GM10266 (cell line): ENCODE data around the gene UGGT2.
"Not testable (repeated sequence)": the region's sequence is repeated elsewhere in the genome, so short reads cannot be mapped to it uniquely, and the experiment has no call there.

ENCODE experiments used
- DNase-seq: peaks from one replicate; pipeline ENCODE4 v3.0.0; 2012; ENCODE audit errors: extremely low spot score
- CTCF ChIP-seq: IDR thresholded peaks from 2 replicates; pipeline ENCODE4 v1.5.1; 2012; ENCODE audit warnings: mild to moderate bottlenecking, low read depth; ENCODE audit not compliant: control insufficient read depth, insufficient read depth; ENCODE audit errors: missing control alignments

UGGT2 gene

DNA sequence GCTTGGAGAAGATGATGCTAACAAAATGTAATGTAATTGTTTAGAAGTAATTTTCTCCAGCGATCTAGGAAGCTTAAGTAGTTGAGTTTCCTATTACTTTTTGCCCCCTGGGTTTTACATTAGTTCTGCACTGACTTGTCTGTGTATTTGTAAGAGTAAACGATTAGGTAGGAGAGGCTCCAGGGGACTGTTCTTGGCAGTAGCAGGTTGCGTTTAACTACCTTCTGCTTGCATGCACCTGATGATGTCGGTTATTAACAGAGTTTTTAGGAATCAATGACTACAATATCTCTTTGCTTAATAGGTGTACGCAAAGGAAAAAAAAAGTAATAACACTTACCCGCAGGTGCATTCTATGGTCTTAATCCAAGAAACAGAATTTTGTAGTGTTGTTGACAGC is 18.3 kb upstream of the UGGT2 start:
- no peak for TF ChIP-seq CTCF

DNA sequence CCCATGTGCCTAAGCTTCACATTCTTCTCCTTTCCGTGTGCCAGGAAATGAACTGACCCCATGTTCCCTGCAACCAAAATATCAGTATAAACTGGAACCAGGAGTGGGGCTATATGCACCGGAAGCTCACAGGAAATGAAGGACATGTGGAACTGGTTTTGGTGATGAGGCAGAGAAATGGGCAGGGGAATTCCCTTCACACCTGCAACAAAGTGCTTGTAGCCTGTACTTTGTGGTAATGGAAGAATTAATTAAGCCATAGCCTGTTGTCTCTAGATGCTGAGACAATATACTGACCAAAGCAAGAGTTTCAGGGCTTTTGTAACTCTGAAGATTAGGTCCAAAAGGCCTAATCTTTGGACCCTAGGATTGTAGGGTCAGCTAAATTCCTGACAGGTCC is 15.5 kb upstream of the UGGT2 start:
- no peak for TF ChIP-seq CTCF
- no peak for DNase-seq

More for the DNA sequence above, 18.3 kb upstream of the UGGT2 start:
- DNase-seq: no peak

DNA sequence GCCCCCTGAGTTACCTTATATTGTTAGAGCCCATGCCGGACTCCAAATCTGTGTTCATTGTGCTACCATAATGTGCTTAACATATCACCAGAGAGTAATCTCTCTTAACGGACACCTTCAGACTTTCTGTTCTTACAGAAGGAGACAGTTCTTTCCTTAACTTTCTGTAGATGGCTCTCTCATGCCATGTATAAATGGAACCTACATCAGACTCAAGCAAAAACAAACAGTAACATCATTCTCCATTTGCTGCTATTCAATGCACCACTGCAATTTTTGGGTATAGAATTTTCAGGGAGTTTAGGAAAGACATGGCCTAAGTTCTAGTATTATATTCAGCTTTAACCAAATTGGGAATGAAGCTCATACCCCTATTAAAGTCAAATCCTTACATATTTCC is 12.6 kb upstream of the UGGT2 start:
- DNase-seq: no peak
- no peak for TF ChIP-seq CTCF

- peak; percentile 60 for DNase-seq
- TF ChIP-seq CTCF: no peak
These were observed 572 bp downstream of the UGGT2 start for GRCh38 chr13:96052656-96053002.

DNA sequence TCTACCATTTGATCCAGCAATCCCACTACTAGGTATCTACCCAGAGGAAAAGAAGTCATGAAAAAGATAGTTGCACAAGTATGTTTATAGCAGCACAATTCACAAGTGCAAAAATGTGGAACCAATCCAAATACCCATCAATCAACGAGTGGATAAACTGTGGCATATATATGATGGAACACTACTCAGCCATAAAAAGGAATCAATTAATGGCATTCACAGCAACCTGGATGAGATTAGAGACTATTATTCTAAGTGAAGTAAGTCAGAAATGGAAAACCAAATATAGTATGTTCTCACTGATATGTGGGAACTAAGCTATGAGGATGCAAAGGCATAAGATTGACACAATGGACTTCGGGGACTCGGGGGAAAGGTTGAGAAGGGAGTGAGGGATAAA is 1.3 kb downstream of the UGGT2 start:
- not testable (repeated sequence) for DNase-seq

GRCh38 chr13:96051491-96051890 is 1.7 kb downstream of the UGGT2 start:
- DNase-seq: not testable (repeated sequence)

GRCh38 chr13:96050955-96051354 is 2.2 kb downstream of the UGGT2 start:
- DNase-seq: not testable (repeated sequence)

DNA sequence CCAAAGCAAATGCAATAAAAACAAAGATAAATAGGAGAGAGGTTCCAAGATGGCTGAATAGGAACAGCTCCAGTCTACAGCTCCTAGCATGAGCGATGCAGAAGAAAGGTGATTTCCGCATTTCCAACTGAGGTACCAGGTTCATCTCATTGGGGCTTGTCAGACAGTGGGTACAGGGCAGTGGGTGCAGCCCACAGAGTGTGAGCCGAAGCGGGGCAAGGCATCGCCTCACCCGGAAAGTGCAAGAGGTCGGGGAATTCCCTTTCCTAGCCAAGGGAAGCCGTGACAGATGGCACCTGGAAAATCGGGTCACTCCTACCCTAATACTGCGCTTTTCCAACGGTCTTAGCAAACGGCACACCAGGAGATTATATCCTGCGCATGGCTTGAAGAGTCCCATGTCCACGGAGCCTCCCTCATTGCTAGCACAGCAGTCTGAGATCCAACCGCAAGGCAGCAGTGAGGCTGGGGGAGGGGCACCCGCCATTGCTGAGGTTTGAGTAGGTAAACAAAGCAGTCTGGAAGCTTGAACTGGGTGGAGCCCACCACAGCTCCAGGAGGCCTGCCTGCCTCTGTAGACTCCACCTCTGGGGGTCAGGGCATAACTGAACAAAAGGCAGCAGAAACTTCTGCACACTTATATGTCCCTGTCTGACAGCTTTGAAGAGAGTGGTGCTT is 6.6 kb downstream of the UGGT2 start:
- DNase-seq: not testable (repeated sequence)

DNA sequence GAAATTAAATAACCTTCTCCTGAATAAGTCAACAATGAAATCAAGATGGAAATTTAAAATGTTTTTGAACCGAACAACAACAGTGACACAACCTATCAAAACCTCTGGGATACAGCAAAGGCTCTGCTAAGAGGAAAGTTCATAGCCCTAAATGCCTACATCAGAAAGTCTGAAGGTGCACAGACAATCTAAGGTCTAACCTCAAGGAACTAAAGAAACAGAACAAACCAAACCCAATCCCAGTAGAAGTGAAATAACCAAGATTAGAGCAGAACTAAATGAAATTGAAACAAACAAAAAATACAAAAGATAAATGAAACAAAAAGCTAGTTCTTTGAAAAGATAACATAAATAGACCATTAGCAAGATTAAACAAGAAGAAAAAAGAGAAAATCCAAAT is 9.0 kb downstream of the UGGT2 start:
- TF ChIP-seq CTCF: no peak
- no peak for DNase-seq
